ENCODE measurements around the gene MRPL2.

The MRPL2 gene

DNA sequence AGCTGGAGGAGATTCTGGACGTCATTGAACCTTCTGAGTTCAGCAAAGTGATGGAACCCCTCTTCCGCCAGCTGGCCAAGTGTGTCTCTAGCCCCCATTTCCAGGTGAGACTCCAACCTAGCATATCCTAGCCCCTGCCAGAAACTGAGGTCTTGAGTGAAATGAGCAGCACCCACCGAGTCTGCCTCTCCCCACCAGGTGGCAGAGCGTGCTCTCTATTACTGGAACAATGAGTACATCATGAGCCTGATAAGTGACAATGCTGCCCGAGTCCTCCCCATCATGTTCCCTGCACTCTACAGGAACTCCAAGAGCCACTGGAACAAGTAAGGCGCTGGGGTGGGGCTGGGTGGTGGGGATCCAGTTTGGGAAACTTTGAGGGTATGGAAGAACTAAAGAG lies 50.1 kb downstream of the MRPL2 start:
- TF ChIP-seq, protein P1, sequence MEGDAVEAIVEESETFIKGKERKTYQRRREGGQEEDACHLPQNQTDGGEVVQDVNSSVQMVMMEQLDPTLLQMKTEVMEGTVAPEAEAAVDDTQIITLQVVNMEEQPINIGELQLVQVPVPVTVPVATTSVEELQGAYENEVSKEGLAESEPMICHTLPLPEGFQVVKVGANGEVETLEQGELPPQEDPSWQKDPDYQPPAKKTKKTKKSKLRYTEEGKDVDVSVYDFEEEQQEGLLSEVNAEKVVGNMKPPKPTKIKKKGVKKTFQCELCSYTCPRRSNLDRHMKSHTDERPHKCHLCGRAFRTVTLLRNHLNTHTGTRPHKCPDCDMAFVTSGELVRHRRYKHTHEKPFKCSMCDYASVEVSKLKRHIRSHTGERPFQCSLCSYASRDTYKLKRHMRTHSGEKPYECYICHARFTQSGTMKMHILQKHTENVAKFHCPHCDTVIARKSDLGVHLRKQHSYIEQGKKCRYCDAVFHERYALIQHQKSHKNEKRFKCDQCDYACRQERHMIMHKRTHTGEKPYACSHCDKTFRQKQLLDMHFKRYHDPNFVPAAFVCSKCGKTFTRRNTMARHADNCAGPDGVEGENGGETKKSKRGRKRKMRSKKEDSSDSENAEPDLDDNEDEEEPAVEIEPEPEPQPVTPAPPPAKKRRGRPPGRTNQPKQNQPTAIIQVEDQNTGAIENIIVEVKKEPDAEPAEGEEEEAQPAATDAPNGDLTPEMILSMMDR (IDR thresholded peaks at IDR 0.05): peak; percentile 57
- TF ChIP-seq ZFX (IDR thresholded peaks at IDR 0.05; ENCODE audit: borderline replicate concordance): no peak
- H3K27ac ChIP-seq: no peak overlapping the region

DNA sequence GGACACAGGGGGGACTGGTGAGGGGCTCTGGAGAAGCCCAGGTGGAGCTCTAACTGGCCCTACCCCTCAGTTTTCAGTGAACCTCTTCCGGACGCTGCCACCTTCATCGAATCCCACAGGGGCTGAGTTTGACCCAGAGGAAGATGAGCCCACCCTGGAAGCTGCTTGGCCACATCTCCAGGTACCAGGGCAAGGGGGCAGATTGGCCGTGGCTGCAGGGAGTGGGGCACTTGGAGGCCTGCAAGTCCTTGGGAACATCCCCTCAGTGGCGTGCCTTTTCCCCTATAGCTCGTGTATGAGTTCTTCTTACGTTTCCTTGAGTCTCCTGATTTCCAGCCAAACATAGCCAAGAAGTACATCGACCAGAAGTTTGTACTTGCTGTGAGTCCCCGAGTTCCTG lies 52.1 kb downstream of the MRPL2 start:
- H3K27ac ChIP-seq: no peak overlapping the region
- TF ChIP-seq ZFX (IDR thresholded peaks at IDR 0.05; ENCODE audit: borderline replicate concordance): no peak
- TF ChIP-seq, protein P1 (IDR thresholded peaks at IDR 0.05): no peak

DNA sequence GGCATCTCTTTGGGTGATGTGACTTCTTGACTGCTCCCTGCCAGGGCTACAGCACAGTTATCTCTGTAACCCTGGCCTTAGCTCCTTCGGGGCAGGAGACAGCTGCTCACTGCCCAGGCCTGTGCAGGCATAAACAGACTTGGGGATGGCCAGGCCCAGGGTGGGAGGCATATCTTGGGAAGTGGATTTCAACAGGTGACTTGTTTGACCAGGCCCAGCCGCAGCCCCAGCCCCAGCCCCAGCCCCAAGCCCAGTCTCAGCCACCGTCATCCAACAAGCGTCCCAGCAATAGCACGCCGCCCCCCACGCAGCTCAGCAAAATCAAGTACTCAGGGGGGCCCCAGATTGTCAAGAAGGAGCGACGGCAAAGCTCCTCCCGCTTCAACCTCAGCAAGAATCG lies 53.0 kb downstream of the MRPL2 start:
- H3K27ac ChIP-seq: no peak overlapping the region
- TF ChIP-seq ZFX (IDR thresholded peaks at IDR 0.05; ENCODE audit: borderline replicate concordance): no peak
- TF ChIP-seq, protein P1 (IDR thresholded peaks at IDR 0.05): no peak

DNA sequence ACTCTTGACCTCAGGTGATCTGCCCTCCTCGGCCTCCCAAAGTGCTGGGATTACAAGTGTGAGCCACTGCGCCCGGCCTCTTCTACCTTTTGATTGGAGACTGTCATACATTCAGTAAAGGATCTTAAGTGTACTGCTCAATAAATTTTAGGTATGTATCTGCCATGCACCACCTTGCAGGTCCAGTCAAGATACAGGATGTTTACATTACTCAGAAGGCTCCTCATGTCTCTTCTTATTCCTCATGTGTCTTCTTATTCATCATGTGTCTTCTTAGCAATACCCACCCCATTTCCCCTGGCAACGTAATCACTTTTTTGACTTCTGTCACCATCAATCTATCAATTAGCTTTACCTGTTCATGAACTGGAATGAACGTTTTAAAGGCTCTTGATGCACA lies 53.4 kb downstream of the MRPL2 start:
- H3K27ac ChIP-seq: no peak overlapping the region
- TF ChIP-seq, protein P1 (IDR thresholded peaks at IDR 0.05): no peak
- no peak for TF ChIP-seq ZFX (IDR thresholded peaks at IDR 0.05; ENCODE audit: borderline replicate concordance)

All from 22Rv1 (cell line).